Frontal cortex (tissue), 4 donors: ENCODE data around the gene EMP2. TPM values are rescaled to one million over a fixed set of nuclear protein-coding genes. Genes with fewer than 3 reads are reported as not detected.
"Not testable (repeated sequence)": the region's sequence is repeated elsewhere in the genome, so short reads cannot be mapped to it uniquely, and the experiment has no call there.

ENCODE experiments used
- DNase-seq, 2 donors: peaks; one replicate each; pipeline ENCODE4 v3.0.0; 2012; ENCODE audit warnings: low spot score in 2 of 2
- FAIRE-seq: peaks from 2 replicates; lab custom pipeline; 2012; peaks lifted over from hg19 to GRCh38; lab: Jason Lieb, UNC
- total RNA-seq: library from RNA; depleted of rRNA; stranded (reverse); fragments of >200 nt; gene quantifications from one replicate; pipeline ENCODE4 v1.2.3, GENCODE V29; 2014
- donor health status: control.
- donor health status: control.
- donor health status: control.

Gene EMP2, protein sequence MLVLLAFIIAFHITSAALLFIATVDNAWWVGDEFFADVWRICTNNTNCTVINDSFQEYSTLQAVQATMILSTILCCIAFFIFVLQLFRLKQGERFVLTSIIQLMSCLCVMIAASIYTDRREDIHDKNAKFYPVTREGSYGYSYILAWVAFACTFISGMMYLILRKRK
- 2.4 TPM for total RNA-seq

DNA sequence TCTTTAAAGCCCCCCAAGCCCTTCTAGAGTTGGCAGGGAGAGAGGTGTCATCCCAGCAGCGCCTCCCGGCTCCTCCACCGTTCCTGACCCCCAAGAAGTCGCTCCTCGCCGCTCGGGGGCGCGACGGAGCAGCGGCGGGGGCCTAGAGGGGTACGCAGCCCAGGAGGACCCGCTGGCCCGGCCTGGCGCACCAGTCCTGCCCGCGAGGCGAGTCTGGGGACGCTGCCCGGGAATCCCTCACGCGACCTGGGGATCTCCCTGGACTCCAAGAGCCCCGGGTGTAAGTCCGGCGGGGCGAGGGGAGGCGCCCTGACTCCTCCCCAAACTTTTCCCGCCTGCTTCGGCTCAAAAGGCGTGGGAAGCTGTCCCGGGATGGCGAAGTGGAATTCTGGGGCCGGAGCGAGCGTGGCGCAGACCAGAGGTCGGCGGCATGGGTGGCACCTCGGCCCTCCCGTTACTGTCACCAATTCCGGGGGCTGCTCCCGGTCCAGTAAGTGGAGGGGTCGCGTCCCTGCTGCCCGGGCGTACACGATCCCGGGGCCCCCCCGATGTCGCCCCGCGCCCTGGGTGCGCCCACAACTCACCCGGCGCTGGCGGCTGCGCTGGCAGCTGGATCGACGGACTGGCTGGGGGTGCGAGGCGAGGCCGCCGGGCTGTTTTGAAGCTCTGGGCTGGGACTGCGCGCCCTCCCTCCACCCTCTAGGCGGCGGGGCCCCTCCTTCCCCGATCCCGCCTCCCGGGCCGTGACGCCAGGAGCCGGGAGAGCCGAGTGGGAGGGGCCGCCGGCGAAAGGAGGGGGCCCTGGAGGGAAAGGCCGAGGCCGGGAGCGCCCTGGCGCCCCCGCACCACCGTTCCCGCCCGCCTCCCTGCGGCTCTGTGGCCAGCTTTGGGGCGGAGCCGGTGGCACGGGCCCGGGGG lies at the start of gene EMP2:
Gene EMP2, minus strand, starts transcription at position 634 of the 918 bp plus-strand sequence. CDS start 32,981 bp downstream, outside the sequence.
- FAIRE-seq (no peak), DNase-seq (peak; percentile 73 to 89)

DNA sequence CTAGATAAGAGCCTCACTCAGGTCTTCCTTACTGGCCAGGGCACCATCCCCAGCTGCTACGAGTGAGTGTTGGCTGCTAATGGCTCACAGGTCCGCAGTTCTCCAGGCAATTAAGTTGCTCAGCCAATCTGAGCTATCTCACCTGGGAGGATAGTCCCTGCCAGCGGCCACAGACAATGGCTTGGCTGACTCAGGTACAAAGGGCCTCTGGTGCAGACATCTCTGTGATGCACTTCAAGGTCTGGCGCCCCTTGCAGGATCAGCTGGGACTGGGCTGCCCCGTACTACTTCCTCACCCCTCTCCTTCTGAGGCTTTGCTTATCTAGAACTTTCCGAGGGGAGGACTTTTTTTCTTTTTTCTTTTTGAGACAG lies 49.2 kb upstream of the EMP2 start:
- FAIRE-seq: no peak
- DNase-seq: no peak

DNA sequence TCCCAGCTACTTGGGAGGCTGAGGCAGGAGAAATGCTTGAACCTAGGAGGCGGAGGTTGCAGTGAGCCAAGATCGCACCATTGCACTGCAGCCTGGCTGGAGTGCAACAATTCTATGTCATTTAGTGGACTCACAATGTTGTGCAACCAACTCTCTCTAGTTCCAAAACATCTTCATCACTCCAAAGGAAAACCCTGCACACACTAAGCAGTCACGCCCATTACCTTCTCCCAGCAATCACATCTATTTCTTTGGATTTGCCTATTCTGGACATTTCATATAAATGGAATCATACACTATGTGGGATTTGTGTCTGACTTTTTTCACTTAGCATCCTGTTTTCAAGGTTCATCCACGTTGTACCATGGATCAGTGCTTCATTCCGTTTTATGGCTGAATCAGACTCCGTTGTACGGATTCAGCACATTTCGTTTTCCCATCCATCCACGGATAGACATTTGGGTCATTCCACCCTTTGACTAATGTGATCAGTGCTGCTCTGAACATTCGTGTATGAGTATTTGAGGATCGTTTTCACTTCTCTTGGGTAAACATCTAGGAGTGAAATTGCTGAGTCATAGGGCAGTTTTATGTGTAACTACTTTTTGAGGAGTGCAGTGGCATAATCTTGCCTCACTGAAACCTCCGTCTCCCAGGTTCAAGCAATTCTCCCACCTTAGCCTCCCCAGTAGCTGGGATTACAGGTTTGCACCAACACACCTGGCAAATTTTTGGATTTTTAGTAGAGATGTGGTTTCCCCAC lies 45.4 kb upstream of the EMP2 start:
- FAIRE-seq (no peak), DNase-seq (no peak)

DNA sequence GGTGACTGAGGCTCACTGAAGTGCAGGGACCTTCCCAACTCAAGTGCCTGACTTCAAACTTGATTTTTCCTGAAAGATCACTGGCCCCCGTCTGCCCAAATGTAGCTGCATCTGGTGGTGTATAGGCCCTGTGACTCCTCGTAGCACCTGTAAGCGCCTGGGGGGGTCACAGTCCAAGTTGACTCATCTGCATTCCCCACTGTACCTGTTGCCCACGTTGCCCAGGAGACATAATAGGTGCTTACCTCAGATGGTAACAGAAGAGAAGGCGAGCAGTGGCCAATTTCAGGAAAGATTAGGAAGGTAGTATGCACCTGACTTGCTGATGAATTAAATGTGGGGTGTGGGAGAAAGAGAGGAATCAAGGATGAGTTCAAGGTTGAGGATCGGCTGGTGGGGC lies 44.1 kb upstream of the EMP2 start:
- FAIRE-seq (no peak), DNase-seq (no peak)

DNA sequence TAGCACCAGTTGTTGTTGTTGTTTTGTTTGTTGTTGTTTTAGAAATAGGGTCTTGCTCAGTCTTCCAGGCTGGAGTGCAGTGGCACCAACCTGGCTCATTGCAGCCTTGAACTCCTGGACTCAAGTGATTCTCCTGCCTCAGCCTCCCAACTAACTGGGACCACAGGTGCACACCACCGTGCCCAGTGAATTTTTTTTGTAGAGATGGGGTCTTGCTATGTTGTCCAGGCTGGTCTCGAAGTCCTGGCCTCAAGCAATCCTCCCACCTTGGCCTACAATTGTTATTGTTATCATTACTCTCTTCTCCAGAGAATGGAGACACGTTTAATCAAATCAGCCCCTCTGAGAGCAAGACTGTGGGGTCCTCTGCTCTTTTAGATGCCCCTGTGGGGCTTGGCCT lies 42.7 kb upstream of the EMP2 start:
- FAIRE-seq (no peak), DNase-seq (no peak)

DNA sequence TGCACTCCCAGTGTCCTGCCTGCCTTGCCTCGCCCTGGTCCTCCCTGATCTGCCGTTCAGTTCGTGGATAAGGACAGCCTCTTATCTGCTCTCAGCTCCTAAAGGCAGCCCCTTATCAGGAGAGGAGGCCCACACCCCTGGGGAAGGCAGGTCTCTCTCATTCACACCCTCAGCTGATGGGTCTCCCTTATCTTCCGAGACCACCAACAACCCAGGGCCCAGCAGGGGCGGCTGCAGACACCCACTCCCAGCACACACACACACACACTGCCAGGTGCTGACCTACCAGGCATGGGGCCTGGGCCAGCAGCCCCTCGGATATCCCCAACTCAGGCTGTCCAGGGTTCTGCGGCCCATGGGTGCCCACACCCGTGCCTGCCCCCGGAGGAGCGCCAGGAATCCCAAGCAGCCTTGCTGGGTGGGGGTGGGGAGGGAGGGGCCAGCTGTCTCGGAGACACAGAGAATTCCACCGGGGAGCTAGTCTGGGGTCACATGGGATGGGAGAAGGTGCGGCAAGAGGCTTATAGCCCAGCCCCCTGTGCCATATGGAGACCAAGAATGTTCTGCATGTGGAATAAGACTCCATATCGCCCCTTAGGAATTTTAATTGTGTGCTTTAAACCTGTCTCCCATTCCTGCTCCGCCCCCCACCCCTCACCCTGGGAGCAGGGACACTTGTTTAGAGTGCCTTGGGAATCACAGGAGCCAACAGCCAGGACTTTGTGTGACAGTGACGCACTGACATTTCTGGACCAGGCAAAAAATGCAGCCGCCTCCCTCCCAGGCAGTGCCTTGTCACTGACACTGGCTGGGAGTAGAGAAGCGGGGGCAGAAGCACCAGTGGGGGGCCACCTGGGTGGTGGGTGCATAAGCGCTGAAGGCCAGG lies 41.9 kb upstream of the EMP2 start:
- no peak for FAIRE-seq
- DNase-seq: no peak

DNA sequence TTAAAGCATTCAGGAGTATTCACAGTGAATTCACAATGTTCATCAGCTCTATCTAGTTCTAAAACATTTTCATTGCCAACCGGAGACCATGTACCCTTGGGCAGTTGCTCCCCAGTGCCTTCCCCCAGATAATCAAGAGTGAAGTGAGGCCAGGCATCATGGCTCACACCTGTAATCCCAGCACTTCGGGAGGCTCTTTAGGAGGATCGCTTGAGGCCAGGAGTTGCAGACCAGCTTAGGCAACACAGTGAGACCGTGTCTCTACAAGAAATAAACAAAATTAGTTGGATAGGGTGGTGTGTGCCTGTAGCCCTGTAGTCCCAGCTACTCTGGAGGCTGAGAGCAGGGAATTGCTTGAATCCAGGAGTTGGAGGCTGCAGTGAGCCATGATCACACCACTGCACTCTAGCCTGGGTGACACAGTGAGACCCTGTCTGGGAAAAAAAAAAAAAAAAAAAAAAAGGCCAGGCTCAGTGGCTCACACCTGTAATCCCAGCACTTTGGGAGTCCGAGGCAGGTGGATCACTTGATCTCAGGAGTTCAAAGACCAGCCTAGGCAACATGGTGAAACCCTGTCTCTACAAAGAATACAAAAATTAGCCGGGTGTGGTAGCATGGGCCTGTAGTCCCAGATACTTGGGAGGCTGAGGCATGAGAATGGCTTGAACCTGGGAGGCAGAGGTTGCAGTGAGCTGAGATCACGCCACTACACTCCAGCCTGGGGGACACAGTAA lies 41.0 kb upstream of the EMP2 start:
- not testable (repeated sequence) for DNase-seq, FAIRE-seq

DNA sequence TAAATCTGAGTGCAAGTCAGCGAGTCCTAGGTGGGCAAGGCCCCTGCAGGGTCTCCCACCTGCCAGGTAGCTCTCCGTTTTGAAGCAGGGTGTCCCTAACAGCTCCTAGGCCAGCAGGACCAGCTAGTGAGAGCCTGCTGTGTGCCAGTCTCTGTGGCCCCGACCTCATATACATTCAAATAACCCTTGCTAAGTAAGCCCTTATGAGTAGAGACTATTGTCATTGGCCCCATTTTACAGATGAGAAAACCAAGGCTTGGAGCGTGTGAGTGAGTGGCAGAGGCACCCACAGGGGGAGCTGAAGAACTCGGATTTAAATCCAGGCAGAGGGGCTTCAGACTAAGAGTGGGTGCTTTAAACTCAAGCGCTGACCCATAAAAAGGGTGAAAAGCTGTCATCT lies 39.7 kb upstream of the EMP2 start:
- DNase-seq (no peak), FAIRE-seq (no peak)

DNA sequence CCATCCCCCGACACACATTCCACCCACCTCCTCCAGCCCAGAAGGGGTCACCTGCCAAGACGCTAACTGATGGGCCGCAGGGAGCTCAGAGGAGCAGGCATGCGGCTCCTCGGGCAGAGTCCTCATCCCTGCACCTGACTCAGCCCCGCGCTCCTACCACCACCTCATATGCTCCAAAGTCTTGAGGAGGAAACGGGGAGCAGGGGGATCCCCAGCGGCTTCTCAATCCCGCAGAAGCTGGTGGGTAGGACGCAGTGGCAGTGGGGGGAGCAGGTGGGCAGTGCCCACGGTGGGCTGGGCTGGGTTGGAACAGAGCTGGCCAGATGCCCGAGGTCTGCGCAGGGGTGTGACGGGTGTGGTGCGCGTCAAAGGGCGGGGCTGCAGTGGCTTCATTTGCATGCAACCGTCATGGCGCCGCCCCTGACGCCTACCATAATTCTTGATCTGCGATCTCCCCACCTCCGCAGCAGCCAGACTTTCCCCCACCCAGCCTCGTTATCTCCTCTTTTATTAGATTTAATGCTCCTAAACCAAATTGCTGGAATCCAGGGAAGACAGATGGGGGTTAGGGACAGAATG lies 39.0 kb upstream of the EMP2 start:
- DNase-seq (no peak), FAIRE-seq (no peak)

DNA sequence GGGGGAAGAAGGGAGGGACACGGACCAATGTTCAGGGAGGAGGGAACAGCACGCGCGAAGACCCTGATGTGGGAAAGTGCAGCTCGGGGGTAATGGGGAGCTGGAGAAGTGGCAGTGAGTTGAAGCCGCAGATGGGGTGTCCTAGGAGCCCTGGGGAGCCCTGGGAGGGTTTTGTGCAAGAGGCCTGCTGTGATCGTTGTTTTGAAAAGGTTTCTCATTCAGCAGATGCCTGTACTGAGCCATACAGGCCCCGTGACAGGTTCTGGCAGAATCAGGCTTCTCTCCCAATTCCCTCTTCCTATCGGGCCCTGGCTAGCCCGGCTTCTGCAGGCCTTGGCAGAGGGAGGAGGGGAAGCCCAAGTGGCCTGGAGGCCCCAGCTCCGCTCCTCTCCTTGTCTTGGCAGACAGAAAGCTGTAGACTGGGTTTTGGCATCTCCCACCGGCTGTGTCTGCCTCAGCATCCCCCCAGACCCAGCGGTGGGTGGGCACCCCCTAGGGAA lies 38.4 kb upstream of the EMP2 start:
- DNase-seq (no peak), FAIRE-seq (no peak)

DNA sequence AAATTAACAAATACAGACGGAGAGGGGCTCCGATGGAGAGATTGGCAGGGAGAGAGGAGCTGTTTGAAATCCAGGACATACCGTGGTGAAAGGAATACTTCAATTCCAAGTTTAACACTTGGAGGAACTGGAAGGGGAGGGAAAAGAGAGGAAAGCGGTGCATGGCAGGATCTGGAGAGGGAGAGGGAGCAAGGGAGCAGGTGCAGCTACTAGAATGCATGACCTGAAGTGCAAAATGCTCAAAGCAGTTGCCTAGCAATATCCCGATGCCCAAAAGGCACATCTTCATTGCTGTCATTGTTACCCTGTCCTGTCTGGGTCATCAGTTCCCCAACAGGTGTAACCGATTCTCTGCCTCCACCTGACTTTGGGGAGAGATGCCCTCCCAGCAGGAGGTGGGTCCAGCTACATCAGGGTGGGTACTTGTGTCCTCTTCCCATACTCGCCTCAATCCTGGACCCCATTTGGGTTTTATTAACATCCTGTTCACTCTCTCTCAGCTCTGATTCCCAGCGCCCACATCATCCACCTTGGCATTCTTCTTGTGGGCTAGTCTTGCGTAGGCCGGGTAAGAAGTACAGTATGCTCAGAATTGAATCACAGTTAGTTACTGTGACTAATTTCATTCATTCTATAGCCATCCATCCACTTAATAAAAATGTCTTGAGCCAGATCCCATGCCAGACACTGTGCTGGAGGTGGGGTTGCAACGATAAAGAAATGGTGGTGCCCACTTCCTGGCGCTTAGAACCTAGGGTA lies 37.4 kb upstream of the EMP2 start:
- FAIRE-seq (no peak), DNase-seq (no peak)

DNA sequence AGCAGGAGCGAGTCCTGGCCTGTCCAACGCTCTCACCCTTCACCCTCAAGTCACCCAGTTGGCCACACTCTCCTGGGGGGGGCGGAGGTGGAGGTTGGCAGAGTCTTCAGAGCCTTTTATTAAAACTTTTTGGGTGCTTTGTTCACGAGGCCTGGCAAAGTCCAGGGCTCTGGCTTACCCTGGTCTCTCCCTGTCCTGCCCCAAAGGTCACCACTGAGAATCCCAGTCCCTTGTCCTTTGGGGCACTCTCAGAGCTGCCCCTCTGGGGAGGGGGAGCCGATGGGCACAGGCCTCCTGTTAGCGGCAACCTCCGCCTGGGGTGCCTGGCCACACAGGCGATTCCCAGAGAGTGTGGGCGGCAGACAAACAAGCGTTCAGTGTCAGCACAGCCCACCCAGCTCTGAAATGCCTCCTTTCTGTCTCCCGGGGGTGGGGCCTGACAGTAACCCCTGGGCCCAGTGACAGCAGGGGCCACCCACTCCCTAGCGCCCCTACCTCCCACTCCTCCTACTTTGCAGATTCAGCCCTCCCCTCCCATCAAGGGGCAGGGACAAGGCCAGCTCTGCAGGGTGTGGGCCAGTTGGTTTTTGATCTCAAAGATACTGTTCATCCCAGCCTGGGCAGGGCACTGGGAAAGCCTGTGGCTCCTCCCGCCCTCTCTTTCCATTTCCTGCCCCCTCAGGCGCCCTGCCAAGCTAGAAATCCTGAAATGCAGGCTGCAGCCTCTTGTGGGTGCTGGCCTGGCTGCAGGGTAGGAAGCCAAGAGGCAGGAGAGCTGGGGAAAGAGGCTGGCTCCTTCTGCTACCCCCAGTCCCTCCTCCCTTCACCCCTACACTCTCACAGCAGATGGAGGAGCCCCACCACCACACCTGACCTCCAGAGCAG lies 36.6 kb upstream of the EMP2 start:
- no peak for FAIRE-seq
- DNase-seq: no peak

DNA sequence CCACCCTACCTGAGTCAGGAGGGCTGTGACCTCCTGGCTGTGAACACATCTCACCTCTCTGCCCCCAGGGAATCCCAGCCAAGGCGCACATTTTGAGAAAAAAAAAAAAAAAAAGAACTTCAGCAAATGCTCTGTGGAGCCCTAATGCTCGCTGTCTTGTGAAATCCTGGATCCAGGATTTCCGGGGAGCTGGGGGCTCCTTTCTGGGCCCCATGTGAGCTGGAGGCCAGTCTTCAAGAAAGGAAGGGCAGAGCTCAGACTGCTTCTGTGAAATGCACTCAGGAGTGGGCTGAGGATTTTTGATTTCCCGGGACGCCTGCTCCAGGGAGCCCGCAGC lies 36.0 kb upstream of the EMP2 start:
- DNase-seq: no peak
- FAIRE-seq: no peak

DNA sequence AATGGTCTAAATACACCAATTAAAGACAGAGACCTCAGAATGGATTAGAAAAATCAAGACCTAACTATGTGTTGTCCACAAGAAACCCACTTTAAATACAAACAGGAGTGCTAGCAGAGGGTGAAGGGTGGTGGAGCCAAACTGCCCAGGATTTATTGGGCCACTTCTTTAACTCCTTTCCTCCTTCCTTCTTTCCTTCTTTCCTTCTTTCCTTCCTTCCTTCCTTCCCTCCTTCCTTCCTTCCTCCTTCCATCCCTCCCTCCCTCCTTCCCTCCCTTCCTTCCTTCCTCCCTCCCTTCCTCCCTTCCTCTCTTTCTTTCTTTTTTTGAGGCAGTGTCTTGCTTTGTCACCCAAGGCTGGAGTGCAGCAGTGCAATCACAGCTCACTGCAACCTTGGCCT lies 34.3 kb upstream of the EMP2 start:
- no peak for DNase-seq
- FAIRE-seq: no peak

DNA sequence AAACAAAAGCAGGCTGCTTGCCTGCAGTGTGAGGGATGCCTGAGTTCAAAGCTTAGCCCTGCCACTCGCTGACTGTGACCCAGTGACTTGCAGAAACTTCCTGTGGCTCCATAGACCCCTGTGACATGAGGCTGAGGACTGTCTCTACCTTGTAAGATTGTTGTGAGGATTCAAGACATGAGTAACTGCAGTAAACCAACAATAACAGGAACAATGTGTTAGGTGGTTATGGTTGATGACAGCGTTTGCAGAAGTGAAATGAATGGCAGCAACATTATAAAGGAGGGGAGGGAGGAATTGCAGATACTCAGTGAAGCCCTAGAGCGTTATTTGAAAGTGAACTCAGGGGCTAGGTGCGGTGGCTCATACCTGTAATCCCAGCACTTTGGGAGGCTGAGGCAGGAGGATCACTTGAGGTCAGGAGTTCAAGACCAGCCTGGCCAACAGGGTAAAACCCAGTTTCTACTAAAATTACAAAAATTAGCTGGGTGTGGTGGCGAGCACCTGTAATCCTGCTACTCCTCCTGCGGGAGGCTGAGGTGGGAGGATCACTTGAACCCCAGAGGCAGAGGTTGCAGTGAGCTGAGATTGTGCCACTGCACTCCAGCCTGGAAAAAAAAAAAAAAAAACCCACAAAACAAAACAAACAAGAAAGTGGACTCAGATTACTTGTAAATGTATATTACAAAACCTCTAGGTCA lies 33.5 kb upstream of the EMP2 start:
- no peak for DNase-seq
- no peak for FAIRE-seq

DNA sequence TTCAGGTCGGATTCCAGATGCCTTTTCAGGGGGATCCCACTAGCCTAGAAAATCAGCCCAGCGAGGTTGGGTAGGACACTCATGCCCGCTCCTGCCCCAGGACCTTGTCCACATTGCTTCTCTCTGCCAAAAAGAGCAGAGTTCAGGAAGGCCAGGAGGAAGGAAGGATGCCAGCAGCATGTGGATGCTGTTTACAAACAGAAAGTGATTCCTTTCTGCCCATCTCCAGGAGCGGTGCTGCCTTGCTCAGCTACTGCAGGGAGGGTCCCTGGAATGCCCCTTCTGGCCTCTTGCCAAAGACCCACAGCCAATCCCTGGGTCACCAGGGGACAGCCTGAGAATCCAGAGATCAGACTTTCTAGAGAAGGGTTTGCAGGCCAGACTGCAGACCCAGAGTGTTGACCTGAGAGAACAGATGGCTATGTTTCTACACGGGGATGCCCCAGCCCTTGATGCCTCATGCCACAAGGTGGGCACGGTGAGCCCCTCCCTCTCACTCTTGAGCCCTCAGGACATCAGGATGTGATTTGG lies 32.3 kb upstream of the EMP2 start:
- FAIRE-seq: no peak
- no peak for DNase-seq
